GM12878 (cell line): ENCODE data around the gene SCAI. TPM values are rescaled to one million over a fixed set of nuclear protein-coding genes. Genes with fewer than 3 reads are reported as not detected.

Source experiments
- ATAC-seq: fragments of 200-7000 bp; cut with Tn5 transposase; 3 replicates; pipeline ENCODE4 v1.9.1; 2020; ENCODE audit warnings: mild to moderate bottlenecking, moderate library complexity
- BruUV-seq: library from RNA; stranded (reverse); fragments of 400-500 nt; replicated peaks from 2 replicates; lab custom pipeline; 2021; lab: Mats Ljungman, UMichigan
- CTCF ChIA-PET: fragments of 300-600 bp; sonication (Branson Sonifier 250); formaldehyde crosslinking; extraction: SDS; loops from one replicate; lab custom pipeline; 2021; ENCODE audit warnings: inconsistent platforms; lab: Yijun Ruan, JAX
- POLR2A ChIA-PET: fragments of 350-600 bp; formaldehyde crosslinking; extraction: SDS; loops from one replicate; lab custom pipeline; 2021; ENCODE audit warnings: inconsistent platforms; lab: Charles Lee
- RAD21 ChIA-PET: fragments of 300-600 bp; sonication (Branson Sonifier 250); formaldehyde crosslinking; loops from one replicate; lab custom pipeline; 2023; ENCODE audit warnings: antibody characterized with exemption; ENCODE audit not compliant: unreplicated experiment; lab: Charles Lee
- SMC1A ChIA-PET: fragments of 300-600 bp; sonication (Branson Sonifier 250); formaldehyde crosslinking; loops from one replicate; lab custom pipeline; 2023; ENCODE audit not compliant: unreplicated experiment, uncharacterized antibody; lab: Charles Lee
- DNase-seq: peaks from one replicate; pipeline ENCODE4 v3.0.0-alpha.2; 2011; ENCODE audit warnings: low read depth, low spot score
- FAIRE-seq: peaks from 3 replicates; lab custom pipeline; 2011; peaks lifted over from hg19 to GRCh38; lab: Jason Lieb, UNC
- H2AFZ ChIP-seq: 2 replicates; pipeline ENCODE4 v1.6.0; 2011; ENCODE audit warnings: low read depth, low read length, control low read depth; ENCODE audit not compliant: control insufficient read depth
- H3K27ac ChIP-seq: 2 replicates; pipeline ENCODE4 v1.5.1; 2011; ENCODE audit warnings: control low read depth; ENCODE audit not compliant: control insufficient read depth, insufficient read depth
- H3K27me3 ChIP-seq, 2 experiments: replicated peaks in 1 of 2; 2 replicates each; pipeline versions ENCODE4 v1.6.0 to v1.6.1; 2011; ENCODE audit warnings: low read length in 1 of 2; ENCODE audit not compliant: control insufficient read depth in 2 of 2, insufficient read depth in 2 of 2
- H3K36me3 ChIP-seq, 2 experiments: 2 replicates each; pipeline ENCODE4 v1.5.1; 2011; ENCODE audit warnings: low read length in 1 of 2; ENCODE audit not compliant: control insufficient read depth in 2 of 2, insufficient read depth in 2 of 2
- H3K4me1 ChIP-seq: 2 replicates; pipeline ENCODE4 v1.6.1; 2011; ENCODE audit warnings: mild to moderate bottlenecking, low read length, moderate library complexity, mixed read lengths; ENCODE audit not compliant: control insufficient read depth, insufficient read depth
- H3K4me2 ChIP-seq: 2 replicates; pipeline ENCODE4 v1.6.0; 2011; ENCODE audit warnings: control low read depth; ENCODE audit not compliant: control insufficient read depth, insufficient read depth
- H3K4me3 ChIP-seq: fragments of 200-600 bp; sonication (generic); 2 replicates; pipeline ENCODE4 v1.5.1; 2016
- H3K79me2 ChIP-seq: 2 replicates; pipeline ENCODE4 v1.6.0; 2011; ENCODE audit warnings: low read length; ENCODE audit not compliant: control insufficient read depth, insufficient read depth
- H3K9ac ChIP-seq: 2 replicates; pipeline ENCODE4 v1.8.0; 2011; ENCODE audit warnings: low read length, control low read depth, mixed read lengths; ENCODE audit not compliant: control insufficient read depth, insufficient read depth
- H3K9me3 ChIP-seq: replicated peaks from 3 replicates; pipeline ENCODE4 v1.5.1; 2011; ENCODE audit warnings: mild to moderate bottlenecking, low read length; ENCODE audit not compliant: control insufficient read depth, insufficient read depth
- H4K20me1 ChIP-seq: 2 replicates; pipeline ENCODE4 v1.6.0; 2011; ENCODE audit not compliant: control insufficient read depth, insufficient read depth
- IRF5 ChIP-seq: fragments of 450-650 bp; IDR thresholded peaks from 2 replicates; pipeline ENCODE4 v1.6.1; 2017; ENCODE audit warnings: borderline replicate concordance
- KDM1A ChIP-seq: fragments of 200-600 bp; sonication (generic); IDR thresholded peaks from 2 replicates; pipeline ENCODE4 v1.6.1; 2016; ENCODE audit warnings: borderline replicate concordance
- MYC ChIP-seq: IDR thresholded peaks from 2 replicates; pipeline ENCODE4 v1.6.1; 2011; ENCODE audit warnings: mild to moderate bottlenecking, low read length, moderate library complexity, inconsistent platforms; ENCODE audit not compliant: insufficient read depth, insufficient replicate concordance, insufficient read length, severe bottlenecking
- NRF1 ChIP-seq: conservative IDR thresholded peaks from 2 replicates; pipeline ENCODE4 v1.6.1; 2011; ENCODE audit warnings: mild to moderate bottlenecking, low read depth, low read length, improper control_type of control experiment
- SIN3A ChIP-seq: IDR thresholded peaks from 2 replicates; pipeline ENCODE4 v1.6.1; 2012; ENCODE audit warnings: low read depth, low read length, improper control_type of control experiment
- USF2 ChIP-seq: IDR thresholded peaks from 2 replicates; pipeline ENCODE4 v1.6.1; 2011; ENCODE audit warnings: low read depth, low read length, improper control_type of control experiment, borderline replicate concordance
- ZNF274 ChIP-seq: IDR thresholded peaks from one replicate; pipeline ENCODE4 v1.8.0; 2011; ENCODE audit not compliant: insufficient read length, insufficient read depth
- WGBS: methylation state at CpG from one replicate; pipeline ENCODE4 v1.1.6; 2016; ENCODE audit warnings: low lambda C conversion rate; ENCODE audit not compliant: insufficient replicate concordance, insufficient coverage; ENCODE audit errors: missing lambda C conversion rate; 5-methylcytosine and 5-hydroxymethylcytosine counted together
- in situ Hi-C: fragments of 300-500 bp; cut with MboI; formaldehyde crosslinking; loops from 9 replicates; pipeline ENCODE4 v1.14.3; 2018; ENCODE audit warnings: mixed read lengths
- intact Hi-C: fragments of 100-400 bp; cut with micrococcal nuclease; formaldehyde crosslinking; loops from one replicate; pipeline ENCODE4 v1.14.2; 2022; ENCODE audit not compliant: unreplicated experiment
- polyA plus RNA-seq, 11 experiments: library from polyadenylated mRNA; depleted of rRNA in 4 of 11; unstranded in 6 of 11; stranded (reverse) in 5 of 11; fragments of >200 nt; fragmentation: Nextera tagmentation in 4 of 11; fragmentation: Illumina TruSeq in 1 of 11; extraction: Ambion mirVana in 4 of 11; extraction: Trizol in 1 of 11; gene quantifications; 1 replicate in 1 of 11; 2 replicates in 10 of 11; pipeline versions ENCODE4 v1.2.1 to v1.2.3, GENCODE V29; 2011 to 2016; ENCODE audit warnings: inconsistent platforms in 2 of 11, missing spikeins in 2 of 11, low read depth in 1 of 11
- total RNA-seq, 4 experiments: library from RNA; depleted of rRNA in 3 of 4; stranded (reverse); fragments of >200 nt in 3 of 4; fragmentation: Illumina TruSeq in 1 of 4; extraction: Trizol in 1 of 4; gene quantifications; 2 replicates each; pipeline versions ENCODE4 v1.2.1 to v1.2.3, GENCODE V29; 2013 to 2021

SCAI gene
- total and polyA plus RNA-seq, 10 of the 15 experiments (the other 5 are each of a cell fraction or from before 2014, with no cell fraction given): 0.52 to 8.8 (median 5.1) TPM

GRCh38 chr9:125161284-125161918 lies 18.1 kb upstream of the SCAI start:
- no peak for DNase-seq
- H3K27ac ChIP-seq: no peak overlapping the region
- SMC1A ChIA-PET: interaction anchor here (1.1 kb wide), 1 partner anchor 14 kb away, joined by 3 read pairs; no protein-coding TSS in a partner anchor
- no peak overlapping the region for H3K4me3 ChIP-seq
- H3K9me3 ChIP-seq: no peaks in the 10 kb centered on the region
- in situ Hi-C loops (no loop called here), intact Hi-C loops (no loop called here)
- FAIRE-seq: no peak
- RAD21 ChIA-PET: no interaction called here
- peaks cover 0 to 7% of the 10 kb centered on the region in 2 experiments; a peak in 1 of 4 replicates for H3K36me3 ChIP-seq
- no peaks in the 10 kb centered on the region for H4K20me1 ChIP-seq
- WGBS: 94% methylated on average over 3 of the region's 3 CpGs
- CTCF ChIA-PET: interaction anchor here (0.7 kb wide), 1 partner anchor 352 kb away, joined by 3 read pairs; no protein-coding TSS in a partner anchor
- no peaks in the 10 kb centered on the region for H3K4me1 ChIP-seq
- H3K27me3 ChIP-seq: no peaks in the 10 kb centered on the region
- no peak overlapping the region for H2AFZ ChIP-seq
- H3K9ac ChIP-seq: no peak overlapping the region
- H3K4me2 ChIP-seq: no peak overlapping the region
- ATAC-seq: no peak
- TF ChIP-seq KDM1A (no peak), USF2 (no peak), IRF5 (no peak), ZNF274 (no peak), NRF1 (no peak), MYC (no peak), SIN3A (no peak)
- POLR2A ChIA-PET: no interaction called here
- peaks cover 3% of the 10 kb centered on the region; the same call in 1 of the 2 replicates for H3K79me2 ChIP-seq
- no TSS peak for BruUV-seq
